Body of pancreas (tissue), 4 donors: ENCODE measurements around the gene MYLK.

Source experiments
- POLR2A ChIP-seq, 3 donors: fragments of 450-650 bp; IDR thresholded peaks; one replicate each; pipeline ENCODE4 v1.6.1; 2016; ENCODE audit warnings: antibody characterized with exemption in 3 of 3, mild to moderate bottlenecking in 2 of 3
- TF ChIP-seq, protein P1 (sequence below), 7 experiments: fragments of 450-650 bp in 4 of 7; fragments of 200-600 bp in 3 of 7; sonication (generic) in 3 of 7; IDR thresholded peaks; one replicate each; pipeline ENCODE4 v1.5.1; 2016 to 2019; ENCODE audit warnings: antibody characterized with exemption in 7 of 7

DNA sequence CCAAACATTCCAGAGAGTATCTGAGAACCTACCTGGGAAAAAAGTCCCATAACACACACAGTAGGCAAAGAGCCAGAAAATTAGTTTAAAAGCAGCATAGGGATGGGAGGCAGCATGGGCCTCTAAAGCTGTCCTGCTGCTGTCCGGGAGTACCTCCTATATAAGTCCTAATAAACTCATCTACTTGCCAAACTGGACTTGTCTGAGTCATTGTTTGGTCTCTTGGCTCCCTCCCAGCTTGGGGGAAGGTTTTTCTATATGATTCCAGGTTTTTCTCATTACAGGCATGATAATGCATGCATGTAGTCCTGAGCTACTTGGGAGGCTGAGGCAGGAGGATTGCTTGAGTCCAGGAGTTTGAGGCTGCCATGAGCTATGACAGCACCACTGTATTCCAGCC, 281.8 kb downstream of the MYLK start:
- TF ChIP-seq, protein P1, sequence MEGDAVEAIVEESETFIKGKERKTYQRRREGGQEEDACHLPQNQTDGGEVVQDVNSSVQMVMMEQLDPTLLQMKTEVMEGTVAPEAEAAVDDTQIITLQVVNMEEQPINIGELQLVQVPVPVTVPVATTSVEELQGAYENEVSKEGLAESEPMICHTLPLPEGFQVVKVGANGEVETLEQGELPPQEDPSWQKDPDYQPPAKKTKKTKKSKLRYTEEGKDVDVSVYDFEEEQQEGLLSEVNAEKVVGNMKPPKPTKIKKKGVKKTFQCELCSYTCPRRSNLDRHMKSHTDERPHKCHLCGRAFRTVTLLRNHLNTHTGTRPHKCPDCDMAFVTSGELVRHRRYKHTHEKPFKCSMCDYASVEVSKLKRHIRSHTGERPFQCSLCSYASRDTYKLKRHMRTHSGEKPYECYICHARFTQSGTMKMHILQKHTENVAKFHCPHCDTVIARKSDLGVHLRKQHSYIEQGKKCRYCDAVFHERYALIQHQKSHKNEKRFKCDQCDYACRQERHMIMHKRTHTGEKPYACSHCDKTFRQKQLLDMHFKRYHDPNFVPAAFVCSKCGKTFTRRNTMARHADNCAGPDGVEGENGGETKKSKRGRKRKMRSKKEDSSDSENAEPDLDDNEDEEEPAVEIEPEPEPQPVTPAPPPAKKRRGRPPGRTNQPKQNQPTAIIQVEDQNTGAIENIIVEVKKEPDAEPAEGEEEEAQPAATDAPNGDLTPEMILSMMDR (IDR thresholded peaks at IDR 0.05), result no peak
- no peak for TF ChIP-seq POLR2A (IDR thresholded peaks at IDR 0.05)
